H9 (cell line): ENCODE data around the gene TAS2R46. TPM values are rescaled to one million over a fixed set of nuclear protein-coding genes. Genes with fewer than 3 reads are reported as not detected.

Source experiments
- DNase-seq: peaks from one replicate; pipeline ENCODE4 v3.0.0-alpha.2; 2017
- H2AFZ ChIP-seq: one replicate; pipeline ENCODE4 v1.6.1; 2013; ENCODE audit warnings: mild to moderate bottlenecking, low read length, control low read depth, moderate library complexity
- H2AK5ac ChIP-seq: 2 replicates; pipeline ENCODE4 v1.6.1; 2013; ENCODE audit warnings: low read length, control low read depth, mixed read lengths; ENCODE audit not compliant: insufficient read length
- H2BK120ac ChIP-seq: one replicate; pipeline ENCODE4 v1.6.1; 2013; ENCODE audit warnings: low read depth, mild to moderate bottlenecking, low read length, control low read depth, inconsistent platforms; ENCODE audit not compliant: poor library complexity, severe bottlenecking
- H2BK12ac ChIP-seq: 2 replicates; pipeline ENCODE4 v1.6.1; 2013; ENCODE audit warnings: low read length, control low read depth, mixed read lengths, low read depth; ENCODE audit not compliant: insufficient read length
- H2BK15ac ChIP-seq: 2 replicates; pipeline ENCODE4 v1.6.1; 2013; ENCODE audit warnings: low read depth, low read length, control low read depth
- H2BK20ac ChIP-seq: one replicate; pipeline ENCODE4 v1.6.1; 2013; ENCODE audit warnings: low read depth, mild to moderate bottlenecking, low read length, control low read depth, inconsistent platforms; ENCODE audit not compliant: poor library complexity, severe bottlenecking
- H2BK5ac ChIP-seq: 2 replicates; pipeline ENCODE4 v1.6.1; 2013; ENCODE audit warnings: low read length, control low read depth, mixed read lengths; ENCODE audit not compliant: insufficient read length
- H3K14ac ChIP-seq: 2 replicates; pipeline ENCODE4 v1.6.1; 2013; ENCODE audit warnings: low read length, control low read depth; ENCODE audit not compliant: insufficient read depth
- H3K18ac ChIP-seq: 2 replicates; pipeline ENCODE4 v1.6.1; 2013; ENCODE audit warnings: low read depth, mild to moderate bottlenecking, mixed read lengths, low read length, control low read depth; ENCODE audit not compliant: insufficient read length
- H3K23ac ChIP-seq: 2 replicates; pipeline ENCODE4 v1.6.1; 2013; ENCODE audit warnings: low read length, control low read depth, mixed read lengths, low read depth; ENCODE audit not compliant: insufficient read length
- H3K23me2 ChIP-seq: 2 replicates; pipeline ENCODE4 v1.6.1; 2013; ENCODE audit warnings: low read depth, mild to moderate bottlenecking, mixed read lengths, low read length, control low read depth; ENCODE audit not compliant: insufficient read length, poor library complexity, severe bottlenecking
- H3K27ac ChIP-seq: 2 replicates; pipeline ENCODE4 v1.5.1; 2013; ENCODE audit warnings: low read length, control low read depth, mixed read lengths, low read depth; ENCODE audit not compliant: insufficient read length
- H3K27me3 ChIP-seq: 2 replicates; pipeline ENCODE4 v1.6.1; 2013; ENCODE audit warnings: low read length, control low read depth, inconsistent platforms; ENCODE audit not compliant: insufficient read depth
- H3K4ac ChIP-seq: 2 replicates; pipeline ENCODE4 v1.6.1; 2013; ENCODE audit warnings: low read depth, mild to moderate bottlenecking, control low read depth, inconsistent platforms, low read length, moderate library complexity
- H3K4me1 ChIP-seq: 2 replicates; pipeline ENCODE4 v1.6.1; 2013; ENCODE audit warnings: low read length, control low read depth, inconsistent platforms; ENCODE audit not compliant: insufficient read depth
- H3K4me2 ChIP-seq: 2 replicates; pipeline ENCODE4 v1.6.1; 2013; ENCODE audit warnings: low read length, control low read depth, mixed read lengths; ENCODE audit not compliant: insufficient read length, insufficient read depth
- H3K56ac ChIP-seq: 2 replicates; pipeline ENCODE4 v1.6.1; 2013; ENCODE audit warnings: low read depth, mild to moderate bottlenecking, mixed read lengths, low read length, control low read depth; ENCODE audit not compliant: insufficient read length
- H3K79me1 ChIP-seq: 2 replicates; pipeline ENCODE4 v1.6.1; 2013; ENCODE audit warnings: low read depth, mild to moderate bottlenecking, moderate library complexity, low read length, control low read depth, inconsistent platforms; ENCODE audit not compliant: insufficient read depth, poor library complexity, severe bottlenecking
- H3K79me2 ChIP-seq: 2 replicates; pipeline ENCODE4 v1.6.1; 2013; ENCODE audit warnings: low read length, control low read depth, inconsistent platforms; ENCODE audit not compliant: insufficient read depth
- H3K9ac ChIP-seq: 2 replicates; pipeline ENCODE4 v1.6.1; 2013; ENCODE audit warnings: low read length, control low read depth, mixed read lengths; ENCODE audit not compliant: insufficient read length; ENCODE audit errors: extremely low read depth
- H3K9me3 ChIP-seq: one replicate; pipeline ENCODE4 v1.6.1; 2013; ENCODE audit warnings: low read depth, low read length, inconsistent platforms; ENCODE audit not compliant: control insufficient read depth
- H3T11ph ChIP-seq: one replicate; pipeline ENCODE4 v1.6.1; 2013; ENCODE audit warnings: mild to moderate bottlenecking, low read length, control low read depth, inconsistent platforms
- H4K20me1 ChIP-seq: one replicate; pipeline ENCODE4 v1.6.1; 2013; ENCODE audit not compliant: control insufficient read depth, insufficient read length, insufficient read depth
- H4K5ac ChIP-seq: 2 replicates; pipeline ENCODE4 v1.6.1; 2013; ENCODE audit warnings: low read depth, mild to moderate bottlenecking, mixed read lengths, low read length, control low read depth; ENCODE audit not compliant: insufficient read length
- H4K8ac ChIP-seq: replicated peaks from 2 replicates; pipeline ENCODE4 v1.6.1; 2013; ENCODE audit warnings: low read length, control low read depth, mixed read lengths, low read depth; ENCODE audit not compliant: insufficient read length
- H4K91ac ChIP-seq: 2 replicates; pipeline ENCODE4 v1.6.1; 2013; ENCODE audit warnings: low read depth, mild to moderate bottlenecking, moderate library complexity, mixed read lengths, low read length, control low read depth; ENCODE audit not compliant: insufficient read length
- H3K27ac Mint-ChIP-seq, 3 experiments: 2 replicates in 2 of 3; 3 replicates in 1 of 3; pipeline ENCODE4 v1.8.0; 2020 to 2021; ENCODE audit warnings: mixed read lengths in 3 of 3, mild to moderate bottlenecking in 1 of 3, moderate library complexity in 1 of 3
- H3K27me3 Mint-ChIP-seq: 2 replicates; pipeline ENCODE4 v1.8.0; 2021; ENCODE audit warnings: low read depth, mild to moderate bottlenecking, moderate library complexity, mixed read lengths
- H3K36me3 Mint-ChIP-seq, 3 experiments: 2 replicates in 2 of 3; 3 replicates in 1 of 3; pipeline ENCODE4 v1.8.0; 2020 to 2021; ENCODE audit warnings: low read depth in 3 of 3, mixed read lengths in 3 of 3; ENCODE audit not compliant: insufficient read depth in 1 of 3
- H3K4me1 Mint-ChIP-seq, 2 experiments: 2 replicates each; pipeline ENCODE4 v1.8.0; 2020; ENCODE audit warnings: mixed read lengths in 2 of 2
- H3K4me3 Mint-ChIP-seq, 2 experiments: 2 replicates in 1 of 2; 3 replicates in 1 of 2; pipeline ENCODE4 v1.8.0; 2020 to 2021; ENCODE audit warnings: mild to moderate bottlenecking in 2 of 2, mixed read lengths in 2 of 2, moderate library complexity in 1 of 2
- H3K9me3 Mint-ChIP-seq, 2 experiments: 2 replicates in 1 of 2; 3 replicates in 1 of 2; pipeline ENCODE4 v1.8.0; 2020; ENCODE audit warnings: mild to moderate bottlenecking in 2 of 2, mixed read lengths in 2 of 2, moderate library complexity in 1 of 2
- WGBS: extraction: QIAGEN DNeasy Blood & Tissue Kit; methylation state at CpG from one replicate; pipeline ENCODE4 v1.1.7; 2013; ENCODE audit warnings: missing lambda C conversion rate, low lambda C conversion rate, mixed read lengths; ENCODE audit not compliant: insufficient read length; ENCODE audit errors: extremely low coverage; 5-methylcytosine and 5-hydroxymethylcytosine counted together
- total RNA-seq: library from RNA; stranded (reverse); gene quantifications from 2 replicates; pipeline ENCODE4 v1.2.1, GENCODE V29; 2021
- TF ChIP-seq, protein P1 (sequence below): fragments of 200-600 bp; sonication (generic); conservative IDR thresholded peaks from 3 replicates; pipeline ENCODE4 v1.8.0; 2021; ENCODE audit warnings: antibody characterized with exemption, mild to moderate bottlenecking

Gene TAS2R46
- total RNA-seq, 1 experiment from 2014 or later: 1.2 TPM

DNA sequence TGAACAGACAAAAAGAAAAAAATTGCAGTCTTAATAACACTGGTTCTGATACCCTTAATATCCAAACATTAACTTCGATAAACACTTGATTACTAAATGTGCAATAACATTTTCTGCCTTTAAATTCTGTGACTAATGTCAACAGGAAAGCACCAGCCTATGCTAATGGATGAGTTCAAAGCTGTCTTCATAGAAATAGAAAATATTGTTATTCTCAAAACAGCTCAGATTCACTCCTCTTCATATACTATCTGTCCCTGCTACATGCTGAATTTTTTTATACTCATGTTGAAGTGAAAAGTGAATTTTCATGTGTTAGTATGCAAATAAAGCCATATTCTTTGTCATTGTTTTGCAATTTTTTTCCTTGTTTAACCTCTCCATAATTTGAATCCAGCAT, 16.2 kb upstream of the TAS2R46 start:
- H3K4ac ChIP-seq: no peak overlapping the region
- no peak overlapping the region for H3K23ac ChIP-seq
- no peak overlapping the region for H3K27ac ChIP-seq
- DNase-seq: no peak
- no peak overlapping the region for H2BK120ac ChIP-seq
- H3K23me2 ChIP-seq: no peaks in the 10 kb centered on the region
- Mint-ChIP-seq H3K9me3 (peaks cover 6% of the 10 kb centered on the region in 2 experiments; a peak in 4 of 5 replicates), H3K27ac (no peak overlapping the region), H3K27me3 (no peaks in the 10 kb centered on the region; the same call in none of the 2 replicates), H3K4me3 (no peak overlapping the region), H3K36me3 (peaks cover 8 to 10% (median 9%) of the 10 kb centered on the region in 3 experiments), H3K4me1 (no peaks in the 10 kb centered on the region)
- no peak overlapping the region for H3K14ac ChIP-seq
- H4K20me1 ChIP-seq: no peaks in the 10 kb centered on the region
- H2BK5ac ChIP-seq: no peak overlapping the region
- no peak overlapping the region for H2BK20ac ChIP-seq
- no peak overlapping the region for H3K4me2 ChIP-seq
- H4K5ac ChIP-seq: no peak overlapping the region
- TF ChIP-seq, protein P1, sequence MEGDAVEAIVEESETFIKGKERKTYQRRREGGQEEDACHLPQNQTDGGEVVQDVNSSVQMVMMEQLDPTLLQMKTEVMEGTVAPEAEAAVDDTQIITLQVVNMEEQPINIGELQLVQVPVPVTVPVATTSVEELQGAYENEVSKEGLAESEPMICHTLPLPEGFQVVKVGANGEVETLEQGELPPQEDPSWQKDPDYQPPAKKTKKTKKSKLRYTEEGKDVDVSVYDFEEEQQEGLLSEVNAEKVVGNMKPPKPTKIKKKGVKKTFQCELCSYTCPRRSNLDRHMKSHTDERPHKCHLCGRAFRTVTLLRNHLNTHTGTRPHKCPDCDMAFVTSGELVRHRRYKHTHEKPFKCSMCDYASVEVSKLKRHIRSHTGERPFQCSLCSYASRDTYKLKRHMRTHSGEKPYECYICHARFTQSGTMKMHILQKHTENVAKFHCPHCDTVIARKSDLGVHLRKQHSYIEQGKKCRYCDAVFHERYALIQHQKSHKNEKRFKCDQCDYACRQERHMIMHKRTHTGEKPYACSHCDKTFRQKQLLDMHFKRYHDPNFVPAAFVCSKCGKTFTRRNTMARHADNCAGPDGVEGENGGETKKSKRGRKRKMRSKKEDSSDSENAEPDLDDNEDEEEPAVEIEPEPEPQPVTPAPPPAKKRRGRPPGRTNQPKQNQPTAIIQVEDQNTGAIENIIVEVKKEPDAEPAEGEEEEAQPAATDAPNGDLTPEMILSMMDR: no peak
- H4K8ac ChIP-seq: no peak overlapping the region
- no peak overlapping the region for H3K9ac ChIP-seq
- H3K9me3 ChIP-seq: no peaks in the 10 kb centered on the region
- no peak overlapping the region for H2BK12ac ChIP-seq
- H2BK15ac ChIP-seq: no peak overlapping the region
- H3K79me1 ChIP-seq: no peaks in the 10 kb centered on the region
- no peak overlapping the region for H3K18ac ChIP-seq
- no peaks in the 10 kb centered on the region for H3K27me3 ChIP-seq
- no peak overlapping the region for H3T11ph ChIP-seq
- H2AFZ ChIP-seq: no peak overlapping the region
- no peak overlapping the region for H2AK5ac ChIP-seq
- no peak overlapping the region for H4K91ac ChIP-seq
- WGBS: no CpG with 5 or more reads among the region's 1 CpG
- no peak overlapping the region for H3K56ac ChIP-seq
- no peaks in the 10 kb centered on the region for H3K4me1 ChIP-seq
- H3K79me2 ChIP-seq: no peaks in the 10 kb centered on the region
